GM21528 (cell line): ENCODE data around the gene PDPK1.
"Not testable (repeated sequence)": the region's sequence is repeated elsewhere in the genome, so short reads cannot be mapped to it uniquely, and the experiment has no call there.

Source experiments
- ATAC-seq: cut with Tn5 transposase; IDR thresholded peaks from one replicate; pipeline ENCODE4 v1.9.1; 2021; ENCODE audit warnings: mild to moderate bottlenecking, moderate library complexity; ENCODE audit not compliant: unreplicated experiment, low FRiP score

Gene PDPK1

DNA sequence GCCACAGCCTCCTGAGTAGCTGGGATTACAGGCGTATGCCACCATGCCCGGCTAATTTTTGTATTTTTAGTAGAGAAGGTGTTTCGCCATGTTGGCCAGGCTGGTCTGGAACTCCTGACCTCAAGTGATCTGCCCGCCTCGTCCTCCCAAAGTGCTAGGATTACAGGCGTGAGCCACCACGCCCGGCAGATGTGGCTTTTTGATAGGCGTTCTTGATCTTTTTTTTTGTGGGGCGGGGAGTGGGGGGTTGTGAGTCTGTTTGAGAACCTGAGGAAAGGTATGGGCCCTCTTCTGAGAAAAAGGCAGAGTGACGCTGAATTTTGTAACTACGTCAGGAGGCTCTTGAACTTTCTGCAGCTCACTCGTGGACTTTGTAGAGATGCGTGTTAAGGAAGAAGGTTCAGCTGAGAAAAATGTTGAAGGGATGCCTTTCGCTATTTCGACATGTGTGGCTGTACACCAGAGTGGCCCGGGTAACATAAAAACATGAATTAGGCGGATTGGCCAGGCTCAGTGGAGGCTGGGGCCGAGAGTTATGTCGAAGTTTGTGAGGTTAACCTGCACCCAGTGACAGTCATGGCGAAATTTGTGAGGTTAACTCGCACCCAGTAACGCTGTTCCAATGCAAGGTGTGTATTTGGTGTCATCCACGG, 1.5 kb downstream of the PDPK1 start:
- not testable (repeated sequence) for ATAC-seq

DNA sequence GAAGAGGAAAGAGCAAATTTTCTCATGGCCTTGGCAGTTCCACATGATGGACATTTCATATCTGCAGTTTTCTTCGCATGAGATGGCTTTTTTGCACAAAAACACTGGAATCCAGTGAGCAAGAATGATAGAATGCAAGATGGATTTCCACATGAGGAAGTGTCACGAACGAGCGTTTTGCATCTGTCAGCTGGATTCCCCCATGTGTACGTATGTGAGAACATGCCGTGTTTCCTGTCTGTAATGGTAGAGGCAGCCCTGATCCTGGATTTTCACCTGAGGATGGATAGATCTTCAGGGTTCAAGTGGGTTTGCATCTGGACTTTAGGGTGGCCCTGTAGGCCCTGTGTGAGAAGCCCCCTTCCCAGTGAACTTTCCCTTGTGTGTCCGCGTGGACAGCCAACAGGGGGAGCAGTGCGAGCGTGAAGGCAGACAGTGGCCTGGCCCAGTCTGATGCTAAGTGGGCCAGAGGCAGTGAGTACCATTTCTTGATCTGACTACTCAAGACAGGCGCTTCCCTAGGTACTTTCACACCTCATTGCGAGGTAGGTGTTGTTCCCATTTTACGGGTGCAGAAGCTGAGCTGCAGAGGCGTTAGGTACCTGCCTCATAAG, 2.1 kb downstream of the PDPK1 start:
- ATAC-seq, result not testable (repeated sequence)

DNA sequence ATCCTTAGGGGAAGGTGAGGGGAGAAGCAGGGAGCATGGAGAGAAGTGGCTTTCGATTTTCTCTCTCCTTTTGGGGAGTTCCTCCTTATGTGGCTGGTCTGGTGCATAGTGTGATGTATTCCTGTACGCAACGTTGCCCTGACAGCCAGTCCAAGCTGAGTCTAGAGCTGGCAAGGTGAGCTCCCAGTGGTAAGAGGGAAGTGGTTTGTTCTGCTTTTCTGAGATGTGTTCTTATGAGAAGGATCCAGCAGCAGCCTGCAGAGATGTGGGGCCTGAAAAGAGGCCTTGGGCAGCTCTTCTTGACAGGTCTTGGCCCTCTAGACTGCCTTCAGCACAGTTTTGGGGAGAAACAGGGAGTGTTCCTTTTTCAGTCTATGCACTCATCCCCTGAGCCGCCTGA, 3.1 kb downstream of the PDPK1 start:
- not testable (repeated sequence) for ATAC-seq

DNA sequence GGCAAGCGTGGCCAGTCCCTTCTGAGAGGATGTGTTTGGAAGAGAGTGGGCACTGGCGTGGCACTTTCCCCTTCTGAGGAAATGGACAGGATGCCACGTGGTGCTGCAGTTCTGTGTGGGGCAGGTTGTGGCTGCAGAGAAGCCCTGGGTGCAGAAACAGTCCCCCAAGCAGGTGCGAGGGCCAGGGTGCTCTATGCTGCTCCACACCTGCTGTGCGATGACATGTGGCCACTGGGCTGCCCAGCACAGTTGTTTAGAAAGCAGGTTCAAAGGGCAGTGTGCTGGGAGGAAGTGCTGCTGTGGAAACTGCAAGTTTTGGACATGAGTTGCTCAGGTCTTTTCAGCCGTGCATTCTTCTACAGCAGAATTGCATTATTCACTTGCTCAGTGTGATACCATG, 3.6 kb downstream of the PDPK1 start:
- not testable (repeated sequence) for ATAC-seq

DNA sequence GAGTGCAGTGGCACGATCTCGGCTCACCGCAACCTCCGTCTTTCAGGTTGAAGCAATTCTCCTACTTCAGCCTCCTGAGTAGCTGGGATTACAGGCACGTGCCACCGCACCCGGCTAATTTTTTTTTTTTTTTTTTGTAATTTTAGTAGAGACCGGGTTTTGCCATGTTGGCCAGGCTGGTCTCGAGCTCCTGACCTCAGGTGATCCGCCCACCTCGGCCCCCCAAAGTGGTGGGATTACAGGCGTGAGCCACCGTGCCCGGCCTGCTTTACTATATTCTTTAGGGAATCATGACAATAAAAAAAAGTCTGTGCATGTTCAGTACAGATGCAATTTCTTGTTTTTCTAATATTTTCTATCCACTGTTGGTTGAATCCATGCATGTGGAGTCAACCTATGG, 6.0 kb downstream of the PDPK1 start:
- ATAC-seq, result not testable (repeated sequence)

DNA sequence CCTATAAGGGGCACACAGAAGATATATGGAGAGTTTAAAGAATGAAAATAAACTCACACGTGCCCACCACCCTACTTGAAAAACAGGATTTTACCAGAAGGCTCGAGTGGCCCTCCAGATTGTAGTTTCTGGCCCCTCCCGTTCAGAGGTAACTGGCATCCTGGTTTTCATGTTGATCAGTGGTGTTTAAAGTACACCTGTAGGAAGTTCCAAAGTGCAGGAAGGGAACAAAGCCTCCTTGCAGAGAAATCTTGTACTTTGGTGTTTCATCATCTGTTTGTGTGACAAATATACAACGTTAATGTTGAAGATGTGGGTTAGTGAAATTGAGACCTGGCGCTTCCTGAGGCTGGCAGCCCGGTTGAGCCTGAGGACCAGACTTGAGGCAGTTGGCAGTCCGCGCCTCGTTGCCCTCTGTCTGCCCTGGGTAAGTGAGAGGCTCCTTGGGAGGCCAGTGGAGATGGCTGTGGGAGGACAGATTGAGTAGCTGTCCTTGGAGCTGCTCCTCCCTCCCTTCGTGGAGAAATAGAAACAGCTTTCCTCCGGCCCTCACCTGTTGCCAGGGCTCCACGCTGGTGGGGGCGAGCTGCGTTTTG, 12.6 kb downstream of the PDPK1 start:
- ATAC-seq, result not testable (repeated sequence)

DNA sequence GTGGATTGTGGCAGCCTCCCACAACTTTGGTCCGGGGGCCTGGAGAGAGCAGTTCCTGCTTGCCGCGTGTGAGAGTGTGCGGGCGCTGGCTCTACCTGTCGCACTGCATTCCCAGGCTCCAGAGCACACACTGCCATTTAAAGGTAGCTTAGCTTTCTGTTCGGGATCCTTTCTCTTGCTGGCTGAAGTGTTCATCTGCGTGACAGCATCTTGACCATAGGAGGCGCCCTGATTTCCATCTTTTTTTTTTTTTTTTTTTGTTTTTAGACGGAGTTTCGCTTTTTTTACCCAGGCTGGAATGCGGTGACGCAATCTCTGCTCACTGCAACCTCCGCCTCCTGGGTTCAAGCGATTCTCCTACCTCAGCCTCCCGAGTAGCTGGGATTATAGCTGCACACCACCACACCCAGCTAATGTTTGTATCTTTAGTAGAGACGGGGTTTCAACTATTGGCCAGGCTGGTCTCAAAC, 13.6 kb downstream of the PDPK1 start:
- ATAC-seq, result not testable (repeated sequence)

DNA sequence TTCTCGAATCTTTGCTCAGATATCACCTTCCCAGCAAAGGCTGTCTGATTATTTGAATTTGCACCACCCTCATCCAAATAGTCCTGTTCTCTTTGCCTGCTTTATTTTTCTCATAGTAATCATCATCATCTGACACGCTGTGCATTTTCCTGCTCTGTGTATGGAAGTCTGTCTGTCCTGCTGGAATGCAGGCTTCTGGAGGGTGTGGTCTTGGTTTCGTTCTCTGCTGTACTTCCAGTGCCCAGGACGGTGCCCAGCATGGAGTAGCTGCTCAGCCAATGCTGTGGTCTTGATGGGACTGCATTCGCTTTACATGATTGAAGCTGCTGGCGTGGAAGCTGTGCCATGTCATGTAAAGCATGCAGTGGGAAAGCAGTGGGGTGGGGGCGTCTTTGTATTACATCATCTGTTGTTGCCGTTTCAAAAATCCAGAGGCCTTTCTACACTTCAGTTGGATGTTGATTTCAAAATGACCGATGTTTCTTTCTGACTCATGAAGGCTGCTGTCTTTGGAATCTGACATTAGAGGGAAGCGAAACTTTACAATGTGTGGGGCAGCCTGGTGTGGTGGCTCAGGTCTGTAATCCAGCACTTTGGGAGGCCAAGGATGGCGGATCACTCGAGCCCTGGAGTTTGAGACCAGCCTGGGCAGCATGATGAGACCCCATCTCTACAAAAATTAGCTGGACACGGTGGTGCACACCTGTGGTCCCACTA, 17.0 kb downstream of the PDPK1 start:
- not testable (repeated sequence) for ATAC-seq

DNA sequence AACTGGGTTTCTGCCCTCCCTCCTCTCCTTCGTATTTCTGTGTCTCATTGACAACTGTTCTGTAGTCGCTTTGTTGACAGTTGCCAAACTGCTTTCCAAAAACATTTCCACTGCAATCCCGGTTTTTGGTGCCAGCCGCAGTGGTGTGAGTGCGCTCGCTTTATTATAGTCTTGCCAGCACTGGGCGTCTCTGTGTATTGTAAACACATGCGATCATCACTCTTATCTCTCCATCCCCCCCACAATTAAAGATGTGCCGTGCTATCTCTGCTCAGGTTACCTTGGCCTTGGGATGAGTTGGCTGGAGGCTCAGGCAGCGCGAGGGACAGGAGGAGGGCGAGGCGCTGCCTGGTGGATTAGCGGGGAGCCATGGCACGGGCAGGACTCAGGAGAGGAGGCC, 19.3 kb downstream of the PDPK1 start:
- not testable (repeated sequence) for ATAC-seq

DNA sequence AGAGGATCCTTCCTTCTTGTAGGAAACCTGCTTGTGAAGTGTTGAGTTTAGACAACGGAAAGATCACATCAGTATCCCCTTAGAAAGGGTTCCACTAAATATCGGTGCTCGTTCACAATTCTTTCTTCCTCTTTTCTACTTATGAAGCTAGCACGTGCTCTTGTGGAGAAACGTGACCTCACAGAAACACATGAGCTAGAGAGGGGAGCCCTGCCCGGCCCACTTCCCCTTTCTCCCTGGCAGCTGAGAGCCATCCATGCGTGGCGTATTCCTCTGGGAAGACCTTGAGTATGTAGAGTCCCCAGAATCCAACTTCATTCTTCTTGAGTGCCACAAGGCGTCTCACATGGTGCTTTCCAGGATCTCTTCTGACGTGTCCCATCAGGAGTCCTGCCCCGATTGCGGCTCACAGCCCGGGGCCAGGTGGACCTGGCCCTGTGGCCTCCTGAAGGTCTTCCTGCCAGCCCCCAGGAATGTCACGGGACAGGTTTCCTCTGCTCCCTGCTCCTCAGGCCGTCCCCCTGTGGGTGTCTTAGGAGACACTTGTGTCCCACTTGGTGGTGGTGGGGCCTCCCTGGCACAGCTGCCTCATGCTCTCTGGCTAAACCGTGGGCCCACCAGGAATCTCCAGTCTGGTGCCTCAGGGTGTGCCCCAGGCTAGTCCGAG, 22.4 kb downstream of the PDPK1 start:
- ATAC-seq, result peak; percentile 59

DNA sequence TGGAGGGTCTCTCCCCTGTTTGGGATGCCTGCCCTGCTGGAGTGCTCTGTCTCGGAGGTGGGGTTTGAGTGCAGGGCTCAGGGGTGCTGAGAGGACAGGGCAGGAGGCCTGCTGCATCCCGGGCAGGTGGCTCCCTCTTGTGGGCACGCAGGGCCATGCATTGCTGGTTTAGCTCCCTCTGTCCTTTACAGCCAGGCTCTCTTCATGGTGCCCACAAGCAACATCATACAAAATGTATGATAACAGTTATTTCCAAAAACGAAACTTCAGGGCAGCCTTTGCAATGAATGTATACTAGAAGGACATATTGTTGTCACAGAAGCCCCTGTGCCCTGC, 22.9 kb downstream of the PDPK1 start:
- peak; percentile 26 for ATAC-seq

DNA sequence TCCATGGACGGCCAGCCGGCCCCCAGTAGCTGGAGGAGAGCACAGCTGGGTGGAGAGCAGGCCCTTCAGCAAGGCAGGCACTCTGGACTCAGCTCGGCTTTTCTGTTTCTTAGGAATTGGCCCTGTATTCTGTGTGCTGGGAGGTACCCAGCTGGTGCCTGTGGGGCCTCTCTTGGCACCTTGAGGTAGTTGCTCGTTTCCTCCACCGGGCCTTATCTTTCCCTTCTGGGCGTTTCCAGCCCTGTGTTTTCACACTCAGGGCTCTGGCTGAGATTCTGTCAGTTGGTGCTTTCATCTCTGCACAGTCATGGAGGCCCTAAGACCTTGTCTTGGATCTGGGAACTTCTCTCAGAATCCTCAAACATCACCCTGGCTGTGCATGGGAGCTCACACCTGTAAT, 29.7 kb downstream of the PDPK1 start:
- not testable (repeated sequence) for ATAC-seq

DNA sequence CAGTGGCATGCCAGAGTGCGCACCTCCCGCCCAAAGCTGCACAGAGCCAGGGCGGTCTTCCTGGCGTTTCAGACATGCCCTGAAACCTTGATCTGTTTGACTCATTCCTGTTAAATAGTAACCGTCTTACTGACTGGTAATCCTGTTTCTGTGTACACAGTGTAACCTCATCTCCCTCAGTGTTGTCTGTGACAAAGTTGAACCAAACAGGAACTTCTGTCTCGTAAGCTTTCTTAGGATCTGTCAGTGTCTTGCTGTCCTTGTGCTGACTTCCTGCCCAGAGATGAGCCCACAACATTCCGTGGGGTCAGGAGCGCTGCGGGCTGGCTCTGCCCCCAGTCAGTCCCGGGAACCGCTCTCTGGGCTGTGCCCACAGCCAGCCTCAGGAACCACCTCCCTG, 30.8 kb downstream of the PDPK1 start:
- not testable (repeated sequence) for ATAC-seq

DNA sequence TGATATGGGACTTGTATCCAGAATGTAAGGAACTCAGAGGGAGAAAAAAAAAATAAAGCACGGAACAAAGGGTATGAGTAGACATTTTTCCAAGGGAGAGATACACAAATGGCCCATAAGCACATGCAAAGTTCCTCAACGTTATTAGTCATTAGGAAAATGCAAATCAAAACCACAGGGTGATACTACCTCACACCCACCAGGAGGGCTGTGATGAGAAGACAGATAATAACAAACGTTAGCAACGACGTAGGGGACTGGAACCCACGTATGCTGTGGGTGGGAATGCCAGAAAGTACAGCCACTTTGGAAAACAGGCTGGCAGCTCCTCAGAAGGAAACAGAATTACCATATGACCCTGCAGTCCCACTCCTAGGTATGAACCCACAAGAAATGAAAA, 34.9 kb downstream of the PDPK1 start:
- not testable (repeated sequence) for ATAC-seq

DNA sequence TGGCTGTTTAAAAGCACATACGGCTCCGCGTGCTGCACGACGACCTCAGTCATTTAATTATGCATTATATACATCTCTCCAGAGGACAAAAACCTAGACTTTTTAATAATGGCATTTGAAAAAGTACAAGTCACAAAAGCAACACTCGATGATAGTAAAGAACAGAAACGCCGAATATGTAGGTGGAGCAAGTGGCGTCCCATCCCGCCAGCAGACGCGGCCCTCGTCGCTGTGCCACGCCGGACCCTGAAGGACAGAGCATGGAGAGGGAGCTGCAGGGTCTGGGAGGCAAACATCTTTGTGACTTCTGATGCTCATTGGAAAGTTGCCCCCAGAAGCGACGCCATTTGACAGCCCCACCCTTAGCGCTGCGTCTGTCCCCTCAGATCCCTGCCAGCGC, 38.0 kb downstream of the PDPK1 start:
- ATAC-seq, result not testable (repeated sequence)

DNA sequence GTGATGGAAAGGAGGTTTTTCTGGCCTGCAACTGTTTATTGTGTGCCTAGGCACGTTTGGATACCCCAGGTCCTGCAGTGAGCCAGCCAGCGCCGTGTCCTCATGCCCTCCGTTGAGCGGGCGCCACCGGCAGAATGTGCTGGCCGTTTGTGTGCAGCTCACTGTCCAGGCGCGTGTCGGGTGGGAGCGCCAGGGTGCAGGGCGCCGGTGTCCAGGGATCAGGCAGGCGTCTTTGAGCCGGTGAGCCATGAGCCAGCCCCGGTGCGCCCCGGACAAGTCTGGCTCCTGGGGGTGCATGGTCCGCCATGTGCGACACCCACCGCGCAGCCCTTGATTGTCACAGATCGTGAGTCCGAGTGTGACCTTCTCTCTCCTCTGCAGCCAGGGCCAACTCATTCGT, 39.2 kb downstream of the PDPK1 start:
- ATAC-seq, result not testable (repeated sequence)

DNA sequence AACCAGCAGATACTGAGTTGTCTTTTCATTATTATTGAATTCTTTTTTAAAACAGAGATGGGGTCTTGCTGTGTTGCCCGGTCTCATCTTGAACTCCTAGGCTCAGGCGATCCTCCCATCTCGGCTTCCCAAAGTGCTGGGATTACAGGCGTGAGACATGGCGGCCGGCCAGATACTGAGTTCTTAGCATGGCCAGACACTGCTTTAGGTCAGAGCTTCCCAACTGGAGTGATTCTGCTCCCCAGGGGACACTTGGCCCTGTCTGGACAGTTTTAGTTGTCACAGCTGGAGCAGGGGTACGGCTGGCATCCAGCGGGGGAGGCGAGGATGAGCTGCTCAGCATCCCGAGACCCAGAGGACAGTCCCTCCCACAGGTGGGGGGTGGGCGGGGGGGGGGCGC, 41.1 kb downstream of the PDPK1 start:
- not testable (repeated sequence) for ATAC-seq

DNA sequence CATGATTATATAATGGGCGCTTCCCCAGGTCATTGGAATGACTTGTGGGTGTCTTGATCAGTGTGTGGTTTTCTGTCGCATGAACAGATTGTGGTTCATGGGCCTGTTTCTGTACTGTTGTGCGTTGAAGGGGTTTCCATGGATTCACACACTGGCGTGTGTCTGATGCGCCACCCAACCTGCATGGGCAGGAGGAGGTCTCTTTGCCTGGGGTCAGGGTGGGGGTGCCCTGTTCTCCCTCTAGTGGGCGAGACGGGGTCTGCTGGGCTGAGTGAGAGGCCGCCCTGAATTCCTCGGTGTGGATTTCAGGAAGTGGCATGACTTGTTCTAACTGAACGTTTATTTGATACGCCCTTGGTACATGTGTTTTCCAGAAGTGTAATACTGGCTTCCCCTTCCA, 42.3 kb downstream of the PDPK1 start:
- ATAC-seq, result not testable (repeated sequence)

DNA sequence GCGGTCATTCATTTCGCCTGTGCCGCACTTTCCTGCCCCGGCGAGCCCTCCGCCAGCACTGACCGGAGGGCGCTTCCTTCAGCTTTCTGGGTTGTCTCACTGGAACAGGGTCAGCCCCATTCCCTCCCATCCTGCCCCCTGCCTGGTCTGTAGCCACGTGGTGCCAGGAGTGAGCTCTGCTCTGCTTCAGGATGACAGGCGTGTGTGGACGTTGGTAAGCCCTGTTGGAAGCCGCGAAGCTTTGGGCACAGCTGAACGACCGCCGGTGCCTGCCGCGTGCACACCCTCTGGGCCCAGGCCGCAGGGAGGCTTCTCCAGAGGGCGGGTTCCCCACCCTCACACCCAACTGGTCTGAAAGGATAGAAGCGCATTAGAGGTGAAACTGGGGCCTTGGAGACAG, 43.0 kb downstream of the PDPK1 start:
- not testable (repeated sequence) for ATAC-seq

DNA sequence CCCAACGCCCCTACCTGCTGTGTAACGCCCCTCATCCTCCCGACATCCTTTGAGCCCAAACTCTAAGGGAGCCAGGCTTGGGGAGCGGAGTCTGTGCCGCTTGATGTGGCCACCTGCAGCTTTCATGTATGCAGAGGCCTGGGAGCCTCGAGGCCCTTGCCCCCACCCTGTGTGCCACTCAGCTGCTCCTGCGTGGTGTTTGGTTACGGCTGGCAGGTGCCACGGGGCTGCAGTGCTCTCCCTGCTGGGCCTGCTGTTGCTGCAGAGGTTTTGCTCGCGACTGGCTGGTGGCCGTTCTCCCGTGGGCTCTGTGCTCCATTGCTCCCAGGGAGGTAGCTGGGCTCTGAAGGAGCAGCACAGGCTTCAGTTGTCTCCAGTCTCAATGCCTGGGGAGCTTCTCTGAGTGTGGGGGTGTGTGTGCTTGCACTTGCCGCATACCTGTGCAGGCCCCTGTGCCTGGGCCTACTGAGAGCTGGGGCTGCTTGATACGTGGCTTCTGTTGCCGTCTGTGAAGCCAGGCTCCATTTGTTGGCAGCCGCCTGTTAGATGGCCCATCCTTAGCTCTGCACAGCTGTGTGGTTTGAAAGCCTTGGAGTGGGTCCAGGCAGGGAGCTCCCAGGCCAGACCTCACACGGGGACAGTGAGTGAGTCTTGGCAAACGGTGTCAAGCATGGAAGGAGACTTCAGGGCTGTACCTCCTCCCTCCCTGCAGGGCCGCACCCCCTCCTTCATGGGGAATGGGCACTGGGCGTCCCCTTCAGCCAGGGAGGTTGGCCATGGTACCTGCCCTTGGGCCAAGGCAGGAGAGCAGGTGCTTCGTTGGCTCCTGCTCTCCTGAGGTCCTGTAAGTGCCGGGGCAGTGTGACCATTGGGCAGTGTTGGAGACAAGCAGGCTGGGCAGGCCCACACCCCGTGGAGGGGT, 47.2 kb downstream of the PDPK1 start:
- no peak for ATAC-seq
